Measurements from ENCODE around the gene CACNA1G.
A peak's percentile ranks its signal among the peaks of the same experiment; 100 is the strongest.

CACNA1G gene

DNA sequence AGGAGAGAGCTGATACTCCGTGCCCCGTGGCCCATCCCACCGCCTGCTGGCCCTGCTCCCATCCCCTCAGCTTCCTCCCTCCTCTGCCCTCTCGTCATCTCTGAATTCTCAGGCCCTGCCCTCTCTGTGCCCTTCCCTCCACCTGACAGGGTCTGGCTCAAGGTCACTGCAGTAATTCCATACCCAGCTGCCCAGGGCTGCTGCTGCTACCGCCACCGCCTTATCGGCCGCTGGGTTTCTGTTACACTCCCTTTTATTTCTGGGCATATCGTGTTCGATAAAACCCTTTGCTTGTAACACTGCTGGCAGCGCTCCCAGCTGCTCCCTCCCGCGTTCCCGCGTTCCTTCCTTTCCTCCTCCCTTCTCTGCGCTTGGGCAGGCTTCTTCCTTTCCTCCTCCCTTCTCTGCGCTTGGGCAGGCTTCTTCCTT, 26.8 kb upstream of the CACNA1G start:
- DNase-seq (ENCODE audit: low read depth in 2 of 2) = no peak

DNA sequence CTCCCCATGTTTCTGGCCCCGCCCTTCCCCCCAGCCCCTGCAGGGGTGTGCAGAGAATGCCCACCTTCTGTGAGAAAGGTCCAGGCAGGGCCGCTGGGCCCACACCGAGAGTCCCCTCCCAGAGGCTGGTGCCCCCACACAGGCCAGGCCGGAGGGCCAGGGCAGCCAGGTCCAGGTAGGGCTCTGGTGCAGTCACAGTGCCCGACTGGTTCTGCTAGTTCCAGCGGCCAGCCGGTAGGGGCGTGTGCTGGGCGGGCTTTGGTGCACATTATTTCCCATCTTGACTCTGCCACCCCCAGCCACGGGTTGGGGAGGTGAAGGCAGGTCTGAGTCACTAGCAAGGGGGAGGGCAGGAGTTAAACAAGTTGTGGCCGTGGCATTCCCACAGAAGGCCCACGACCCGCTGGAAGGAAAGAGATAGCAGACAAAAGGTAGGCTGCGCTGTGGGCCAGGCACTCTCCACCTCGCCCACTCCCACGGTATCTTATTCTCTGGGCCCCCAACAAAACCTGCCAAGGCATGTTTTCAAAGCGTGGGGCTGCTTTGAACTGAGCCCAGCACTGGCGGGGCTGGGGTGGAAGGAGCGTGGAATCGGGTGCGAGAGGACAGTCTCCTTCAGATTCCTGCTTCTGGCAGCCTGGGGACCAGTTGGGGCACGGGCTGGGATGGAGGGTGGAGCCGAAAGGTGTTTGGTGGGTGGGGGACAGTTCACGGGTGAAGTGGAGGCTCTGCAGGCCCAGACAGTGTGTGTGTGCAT, 26.1 kb upstream of the CACNA1G start:
- peak in 1 of 2 donors; percentile 27 for DNase-seq (ENCODE audit: low read depth in 2 of 2)

DNA sequence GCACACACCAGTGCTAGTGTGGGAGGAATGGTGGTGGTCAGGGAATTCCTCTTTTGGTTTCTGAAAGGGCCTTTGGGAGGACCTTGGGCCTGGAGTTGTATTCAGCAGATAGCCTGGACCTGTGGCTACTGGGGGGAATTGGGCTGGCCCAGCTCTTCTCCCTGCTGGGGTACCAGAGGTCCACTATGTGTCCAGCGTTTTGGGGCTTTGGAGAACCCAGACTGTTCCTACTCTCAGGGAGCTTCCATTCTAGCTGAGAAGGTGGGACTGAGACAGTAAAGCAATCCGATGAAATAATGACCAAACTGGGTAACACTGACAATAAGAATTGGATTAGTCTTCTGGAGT, 25.6 kb upstream of the CACNA1G start:
- DNase-seq (ENCODE audit: low read depth in 2 of 2) = no peak

DNA sequence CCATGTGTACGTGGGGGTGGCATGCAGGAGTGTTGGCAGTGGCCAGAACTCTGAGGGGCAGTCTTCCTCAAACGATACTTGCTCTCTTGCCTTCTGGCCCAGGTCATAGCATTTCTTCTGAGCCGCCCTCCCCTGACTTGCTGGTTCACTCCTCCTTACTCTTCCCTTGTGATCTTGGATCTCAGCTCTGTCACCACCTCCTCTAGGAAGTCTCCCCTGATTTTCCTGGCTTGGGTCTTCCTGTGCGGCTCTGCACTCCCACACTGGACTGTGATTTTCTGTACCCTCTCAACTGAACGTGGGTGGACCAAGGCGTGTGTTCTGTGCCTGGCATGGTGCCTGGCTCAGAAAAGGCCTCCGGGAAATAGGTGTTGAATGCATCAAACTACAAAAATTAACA, 25.1 kb upstream of the CACNA1G start:
- no peak for DNase-seq (ENCODE audit: low read depth in 2 of 2)

- no peak for DNase-seq (ENCODE audit: low read depth in 2 of 2)
Observed at GRCh38 chr17:50536683-50537646, 23.6 kb upstream of the CACNA1G start.

- no peak for DNase-seq (ENCODE audit: low read depth in 2 of 2)
Observed at GRCh38 chr17:50537721-50538548, 22.6 kb upstream of the CACNA1G start.

DNA sequence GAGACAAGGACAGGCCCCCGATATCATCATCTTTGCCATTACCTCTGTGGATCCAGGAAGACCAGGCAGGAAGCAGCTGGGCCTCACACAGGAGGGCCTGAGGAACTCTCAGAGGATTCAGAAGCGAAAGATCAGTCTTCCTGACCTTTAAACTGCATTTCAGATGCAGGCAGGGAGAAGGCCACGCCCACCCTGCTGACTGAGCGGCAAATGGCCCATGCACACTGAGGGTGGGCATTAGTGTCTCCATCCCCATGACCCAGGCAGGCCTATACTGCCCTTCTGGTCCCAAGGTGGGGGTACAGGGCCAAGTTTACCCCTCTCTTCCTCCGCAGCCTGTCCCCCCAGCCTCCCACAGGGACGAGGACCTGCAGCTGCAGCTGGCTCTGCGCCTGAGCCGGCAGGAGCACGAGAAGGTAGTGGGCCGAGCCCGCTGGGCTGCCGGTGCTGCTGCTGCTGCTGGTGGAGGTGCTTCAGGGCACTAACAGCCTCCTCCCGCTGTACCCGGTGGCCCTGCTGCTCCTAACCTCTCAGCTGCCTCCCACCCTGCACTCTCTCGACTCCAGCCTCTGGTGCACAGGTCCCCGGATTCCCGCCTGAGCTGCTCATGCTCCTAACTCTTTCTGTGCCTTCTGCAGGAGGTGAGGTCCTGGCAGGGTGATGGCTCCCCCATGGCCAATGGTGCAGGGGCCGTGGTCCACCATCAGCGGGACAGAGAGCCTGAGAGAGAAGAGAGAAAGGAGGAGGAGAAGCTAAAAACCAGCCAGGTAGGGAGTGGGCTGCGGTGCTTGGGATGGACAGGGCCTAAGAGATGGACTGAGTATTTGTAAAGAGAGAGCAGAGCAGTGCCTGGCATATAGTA, 21.7 kb upstream of the CACNA1G start:
- DNase-seq (ENCODE audit: low read depth in 2 of 2) = no peak

- DNase-seq (ENCODE audit: low read depth in 2 of 2) = no peak
Observed at GRCh38 chr17:50539762-50540559, 20.6 kb upstream of the CACNA1G start.

GRCh38 chr17:50540560-50541401, 19.7 kb upstream of the CACNA1G start:
- DNase-seq (ENCODE audit: low read depth in 2 of 2) = no peak

GRCh38 chr17:50541402-50541715, 19.2 kb upstream of the CACNA1G start:
- DNase-seq (ENCODE audit: low read depth in 2 of 2) = no peak

- DNase-seq (ENCODE audit: low read depth in 2 of 2) = peak; percentile 81 to 84
Observed at GRCh38 chr17:50541716-50542688, 18.5 kb upstream of the CACNA1G start.

GRCh38 chr17:50542795-50543774, 17.4 kb upstream of the CACNA1G start:
- no peak for DNase-seq (ENCODE audit: low read depth in 2 of 2)

GRCh38 chr17:50544516-50544915, 16.0 kb upstream of the CACNA1G start:
- no peak for DNase-seq (ENCODE audit: low read depth in 2 of 2)

GRCh38 chr17:50545311-50545710, 15.2 kb upstream of the CACNA1G start:
- DNase-seq (ENCODE audit: low read depth in 2 of 2) = no peak

GRCh38 chr17:50546701-50547034, 13.8 kb upstream of the CACNA1G start:
- no peak for DNase-seq (ENCODE audit: low read depth in 2 of 2)

DNA sequence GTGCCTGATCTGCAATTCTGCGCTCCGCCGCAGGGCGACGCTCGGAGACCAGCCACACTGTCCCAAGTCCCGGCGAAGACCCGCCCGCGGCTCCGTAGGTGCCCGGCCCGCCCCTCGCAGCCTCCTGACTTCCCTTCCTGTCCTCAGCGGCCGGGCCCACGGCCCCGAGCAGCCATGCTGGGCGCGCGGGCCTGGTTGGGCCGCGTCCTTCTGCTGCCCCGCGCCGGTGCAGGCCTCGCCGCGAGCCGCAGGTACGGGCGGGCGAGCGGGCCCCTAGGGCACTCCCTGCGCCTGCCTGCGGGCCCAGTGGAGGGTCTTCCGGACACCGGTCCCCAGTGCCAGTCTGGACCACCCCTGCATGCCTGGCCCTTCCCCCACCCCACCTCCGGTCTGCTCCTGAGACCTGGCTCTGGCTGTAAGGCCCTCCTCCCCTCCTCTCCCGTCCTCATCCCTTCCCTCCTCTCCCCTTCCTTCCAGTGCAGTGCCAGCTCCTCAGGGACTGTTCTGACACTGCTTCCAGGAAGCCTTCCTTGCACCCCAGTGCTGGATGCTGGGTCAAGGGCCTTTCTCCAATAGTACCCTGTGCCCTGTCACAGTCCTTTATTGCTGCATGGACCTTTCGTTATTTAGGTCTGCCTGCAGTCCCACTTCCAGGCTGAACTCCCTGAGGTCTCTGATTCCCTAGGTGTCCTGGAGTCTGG, 13.3 kb upstream of the CACNA1G start, which contains the start of gene SPATA20:
Gene SPATA20, plus strand, starts transcription at position 140 of the 701 bp plus-strand sequence. Its CDS starts 35 bp downstream, at position 175.
- DNase-seq (ENCODE audit: low read depth in 2 of 2) = peak; percentile 80 to 87
